ENCODE measurements around the gene TACO1.

DNA sequence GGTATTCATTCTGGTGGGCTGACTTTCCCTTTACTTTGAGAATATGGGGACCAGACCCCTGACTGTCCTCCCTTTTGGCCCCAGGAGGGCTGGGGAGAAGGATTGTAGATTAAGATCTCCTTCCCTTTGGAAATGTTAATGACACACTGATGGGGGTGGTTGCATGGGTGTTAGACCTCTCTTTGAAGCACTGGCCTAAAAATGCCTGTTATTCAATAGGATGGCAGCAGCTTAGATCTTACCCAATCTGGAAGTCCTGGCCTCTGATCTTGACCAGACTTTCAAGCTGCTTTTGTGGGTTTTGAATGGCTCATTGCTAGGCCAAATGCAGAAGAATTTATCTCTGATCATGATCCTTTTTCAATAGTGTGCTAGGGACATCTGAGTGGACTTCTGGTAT, 47.2 kb downstream of the TACO1 start:
- TF ChIP-seq, protein P1, sequence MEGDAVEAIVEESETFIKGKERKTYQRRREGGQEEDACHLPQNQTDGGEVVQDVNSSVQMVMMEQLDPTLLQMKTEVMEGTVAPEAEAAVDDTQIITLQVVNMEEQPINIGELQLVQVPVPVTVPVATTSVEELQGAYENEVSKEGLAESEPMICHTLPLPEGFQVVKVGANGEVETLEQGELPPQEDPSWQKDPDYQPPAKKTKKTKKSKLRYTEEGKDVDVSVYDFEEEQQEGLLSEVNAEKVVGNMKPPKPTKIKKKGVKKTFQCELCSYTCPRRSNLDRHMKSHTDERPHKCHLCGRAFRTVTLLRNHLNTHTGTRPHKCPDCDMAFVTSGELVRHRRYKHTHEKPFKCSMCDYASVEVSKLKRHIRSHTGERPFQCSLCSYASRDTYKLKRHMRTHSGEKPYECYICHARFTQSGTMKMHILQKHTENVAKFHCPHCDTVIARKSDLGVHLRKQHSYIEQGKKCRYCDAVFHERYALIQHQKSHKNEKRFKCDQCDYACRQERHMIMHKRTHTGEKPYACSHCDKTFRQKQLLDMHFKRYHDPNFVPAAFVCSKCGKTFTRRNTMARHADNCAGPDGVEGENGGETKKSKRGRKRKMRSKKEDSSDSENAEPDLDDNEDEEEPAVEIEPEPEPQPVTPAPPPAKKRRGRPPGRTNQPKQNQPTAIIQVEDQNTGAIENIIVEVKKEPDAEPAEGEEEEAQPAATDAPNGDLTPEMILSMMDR (conservative IDR thresholded peaks at IDR 0.05 in 1 of 2, IDR thresholded peaks at IDR 0.05 in 1 of 2; ENCODE audit: low read depth in 1 of 2, low read length in 2 of 2): no peak
- TF ChIP-seq EZH2 (IDR thresholded peaks at IDR 0.05; ENCODE audit: low read length, missing control alignments): no peak

All from fibroblast of lung (primary cell).